Chondrocyte (in vitro differentiated cells): ENCODE data around the gene SH3RF1. TPM values are rescaled to one million over a fixed set of nuclear protein-coding genes. Genes with fewer than 3 reads are reported as not detected.

Experiments
- DNase-seq: peaks from one replicate; pipeline ENCODE4 v3.0.0; 2021; ENCODE audit warnings: mixed read lengths, low spot score
- H3K27ac Mint-ChIP-seq: one replicate; pipeline ENCODE4 v1.8.0; 2021; ENCODE audit warnings: mild to moderate bottlenecking, moderate library complexity, mixed read lengths; ENCODE audit not compliant: unreplicated experiment
- H3K27me3 Mint-ChIP-seq: 2 replicates; pipeline ENCODE4 v1.8.0; 2021; ENCODE audit warnings: low read depth, mixed read lengths
- H3K36me3 Mint-ChIP-seq: 2 replicates; pipeline ENCODE4 v1.8.0; 2021; ENCODE audit warnings: low read depth, mixed read lengths
- H3K4me1 Mint-ChIP-seq: 2 replicates; pipeline ENCODE4 v1.8.0; 2021; ENCODE audit warnings: low read depth, mild to moderate bottlenecking, mixed read lengths
- H3K4me3 Mint-ChIP-seq: one replicate; pipeline ENCODE4 v1.8.0; 2021; ENCODE audit warnings: mild to moderate bottlenecking, moderate library complexity, mixed read lengths; ENCODE audit not compliant: unreplicated experiment
- H3K9me3 Mint-ChIP-seq: 2 replicates; pipeline ENCODE4 v1.8.0; 2021; ENCODE audit warnings: low read depth, mixed read lengths
- total RNA-seq: library from RNA; stranded (reverse); gene quantifications from 3 replicates; pipeline ENCODE4 v1.2.1, GENCODE V29; 2021
- TF ChIP-seq, protein P1 (sequence below): fragments of 200-600 bp; sonication (generic); IDR thresholded peaks from 2 replicates; pipeline ENCODE4 v1.5.0; 2021; ENCODE audit warnings: antibody characterized with exemption, mild to moderate bottlenecking, moderate library complexity

Gene SH3RF1
- total RNA-seq, 1 donor from 2014 or later, result 25.2 TPM

- H3K9me3 Mint-ChIP-seq, result no peaks in the 10 kb centered on the region
- TF ChIP-seq, protein P1, sequence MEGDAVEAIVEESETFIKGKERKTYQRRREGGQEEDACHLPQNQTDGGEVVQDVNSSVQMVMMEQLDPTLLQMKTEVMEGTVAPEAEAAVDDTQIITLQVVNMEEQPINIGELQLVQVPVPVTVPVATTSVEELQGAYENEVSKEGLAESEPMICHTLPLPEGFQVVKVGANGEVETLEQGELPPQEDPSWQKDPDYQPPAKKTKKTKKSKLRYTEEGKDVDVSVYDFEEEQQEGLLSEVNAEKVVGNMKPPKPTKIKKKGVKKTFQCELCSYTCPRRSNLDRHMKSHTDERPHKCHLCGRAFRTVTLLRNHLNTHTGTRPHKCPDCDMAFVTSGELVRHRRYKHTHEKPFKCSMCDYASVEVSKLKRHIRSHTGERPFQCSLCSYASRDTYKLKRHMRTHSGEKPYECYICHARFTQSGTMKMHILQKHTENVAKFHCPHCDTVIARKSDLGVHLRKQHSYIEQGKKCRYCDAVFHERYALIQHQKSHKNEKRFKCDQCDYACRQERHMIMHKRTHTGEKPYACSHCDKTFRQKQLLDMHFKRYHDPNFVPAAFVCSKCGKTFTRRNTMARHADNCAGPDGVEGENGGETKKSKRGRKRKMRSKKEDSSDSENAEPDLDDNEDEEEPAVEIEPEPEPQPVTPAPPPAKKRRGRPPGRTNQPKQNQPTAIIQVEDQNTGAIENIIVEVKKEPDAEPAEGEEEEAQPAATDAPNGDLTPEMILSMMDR, result no peak
- DNase-seq, result no peak
- H3K27ac Mint-ChIP-seq, result no peak overlapping the region
- no peak overlapping the region for H3K4me3 Mint-ChIP-seq
- H3K4me1 Mint-ChIP-seq, result peaks cover 22% of the 10 kb centered on the region
- peaks cover 21% of the 10 kb centered on the region for H3K36me3 Mint-ChIP-seq
- H3K27me3 Mint-ChIP-seq, result no peaks in the 10 kb centered on the region
Observed at GRCh38 chr4:169106696-169107229, 164.0 kb downstream of the SH3RF1 start.

DNA sequence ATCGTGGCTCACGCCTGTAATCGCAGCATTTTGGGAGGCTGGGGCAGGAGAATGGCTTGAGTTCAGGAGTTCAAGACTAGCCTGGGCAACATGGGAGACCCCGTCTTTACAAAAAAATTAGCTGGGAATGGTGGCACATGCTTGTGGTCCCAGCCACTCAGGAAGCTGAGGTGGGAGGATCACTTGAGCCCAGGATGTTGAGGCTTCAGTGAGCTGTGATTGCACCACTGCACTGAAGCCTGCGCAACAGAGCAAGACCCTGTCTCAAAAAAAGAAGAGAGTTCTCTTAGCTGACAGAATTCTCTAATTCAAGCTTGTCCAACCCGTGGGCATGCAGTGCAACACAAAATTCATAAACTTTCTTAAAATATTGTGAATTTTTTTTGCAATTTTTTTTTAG lies 165.1 kb downstream of the SH3RF1 start:
- no peaks in the 10 kb centered on the region for H3K27me3 Mint-ChIP-seq
- no peak overlapping the region for H3K27ac Mint-ChIP-seq
- H3K4me3 Mint-ChIP-seq, result no peak overlapping the region

DNA sequence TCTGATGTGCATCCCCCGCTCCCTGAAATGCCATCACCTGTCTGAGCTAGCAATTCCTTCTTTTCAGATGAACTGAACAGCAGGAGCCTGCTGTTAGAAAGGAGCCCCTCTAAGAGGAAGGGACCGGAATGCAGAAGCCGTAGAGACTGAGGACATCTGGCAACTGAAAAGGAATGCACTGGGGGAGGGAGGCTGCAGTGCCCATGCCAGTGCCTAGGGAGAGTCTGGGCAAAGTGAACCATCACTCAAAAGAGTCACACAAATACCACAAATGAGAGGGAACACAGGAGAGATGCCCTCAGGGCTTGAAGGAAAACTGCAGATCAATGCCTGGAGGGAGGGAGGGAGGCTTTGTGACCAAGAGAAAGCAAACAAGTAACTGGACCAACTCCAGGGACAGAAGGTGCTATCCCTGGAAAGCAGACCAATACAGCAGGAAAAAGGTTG lies 166.8 kb downstream of the SH3RF1 start:
- TF ChIP-seq, protein P1, result no peak
- Mint-ChIP-seq H3K27me3 (no peaks in the 10 kb centered on the region), H3K9me3 (no peaks in the 10 kb centered on the region), H3K36me3 (peaks cover 18% of the 10 kb centered on the region), H3K4me3 (no peak overlapping the region), H3K4me1 (peaks cover 48% of the 10 kb centered on the region), H3K27ac (peak overlapping the region; percentile 61)
- DNase-seq, result no peak

More for the DNA sequence above, 165.1 kb downstream of the SH3RF1 start:
- DNase-seq, result no peak
- TF ChIP-seq, protein P1, result no peak
- peaks cover 21% of the 10 kb centered on the region for H3K36me3 Mint-ChIP-seq
- H3K4me1 Mint-ChIP-seq, result peaks cover 32% of the 10 kb centered on the region
- no peaks in the 10 kb centered on the region for H3K9me3 Mint-ChIP-seq

DNA sequence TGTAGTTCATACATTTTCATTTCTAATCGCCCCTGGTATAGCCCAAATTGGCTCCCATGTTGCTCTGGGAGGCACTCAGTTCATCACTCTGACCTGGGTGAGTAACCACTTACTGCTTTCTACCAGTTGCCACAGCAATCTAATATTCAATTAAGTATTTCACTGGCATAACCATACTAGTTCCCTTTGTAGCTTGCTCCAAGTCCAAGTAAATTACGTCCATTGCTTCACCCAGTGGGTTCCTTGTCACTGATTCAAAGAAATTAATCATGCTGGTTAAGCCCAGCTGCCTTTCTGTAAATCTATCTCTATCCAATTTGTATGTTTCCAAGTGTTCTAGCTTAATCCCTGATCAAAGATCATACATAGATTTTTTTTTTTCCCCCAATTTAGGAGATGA lies 168.7 kb downstream of the SH3RF1 start:
- H3K27ac Mint-ChIP-seq, result peak overlapping the region; percentile 70

DNA sequence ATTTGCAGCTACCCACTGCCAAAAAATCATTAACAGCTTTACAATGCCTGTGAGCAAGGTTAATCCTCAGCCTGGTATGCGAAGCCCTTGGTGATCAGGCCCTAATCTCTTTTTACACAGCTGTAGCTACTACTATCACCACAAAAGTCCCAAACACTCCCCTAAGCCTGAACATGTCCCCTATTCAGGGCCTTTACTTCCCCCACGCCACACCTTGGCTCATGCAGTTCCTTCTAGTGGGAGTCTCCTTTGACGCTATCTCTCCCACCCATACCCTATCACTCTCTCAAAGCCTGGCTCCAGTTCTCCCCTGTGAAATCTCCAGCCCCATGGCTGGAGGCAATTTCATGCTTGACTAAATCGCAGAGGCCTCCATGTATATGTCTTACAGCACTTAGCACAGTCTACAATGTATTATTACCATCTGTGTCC lies 170.1 kb downstream of the SH3RF1 start:
- no peaks in the 10 kb centered on the region for H3K27me3 Mint-ChIP-seq
- peaks cover 16% of the 10 kb centered on the region for H3K36me3 Mint-ChIP-seq
- peaks cover 4% of the 10 kb centered on the region for H3K9me3 Mint-ChIP-seq
- TF ChIP-seq, protein P1, result no peak
- peak overlapping the region; percentile 97 for H3K27ac Mint-ChIP-seq
- no peak for DNase-seq
- H3K4me3 Mint-ChIP-seq, result no peak overlapping the region
- peaks cover 63% of the 10 kb centered on the region for H3K4me1 Mint-ChIP-seq

More for the DNA sequence above, 168.7 kb downstream of the SH3RF1 start:
- H3K36me3 Mint-ChIP-seq, result peaks cover 17% of the 10 kb centered on the region
- H3K27me3 Mint-ChIP-seq, result no peaks in the 10 kb centered on the region
- H3K4me1 Mint-ChIP-seq, result peaks cover 63% of the 10 kb centered on the region
- no peak overlapping the region for H3K4me3 Mint-ChIP-seq
- TF ChIP-seq, protein P1, result no peak
- no peak for DNase-seq
- H3K9me3 Mint-ChIP-seq, result peaks cover 4% of the 10 kb centered on the region
